A673 (cell line): Measurements from ENCODE around the gene EPB41.

ENCODE experiments used
- CTCF ChIP-seq: fragments of 300-800, 200-600 bp; sonication (generic); conservative IDR thresholded peaks from 2 replicates; pipeline ENCODE4 v1.5.1; 2017; ENCODE audit warnings: low read depth, mild to moderate bottlenecking, antibody characterized with exemption, low read length, moderate library complexity, mixed read lengths
- EZH2 ChIP-seq: fragments of 200-600 bp; sonication (generic); IDR thresholded peaks from 2 replicates; pipeline ENCODE4 v1.6.1; 2017; ENCODE audit warnings: borderline replicate concordance, low read depth, mild to moderate bottlenecking, mixed read lengths, antibody characterized with exemption, low read length; ENCODE audit not compliant: poor library complexity, severe bottlenecking

GRCh38 chr1:29123887-29124365, 209.6 kb downstream of the EPB41 start, which contains the start of gene TMEM200B:
- TF ChIP-seq CTCF (no peak), EZH2 (no peak)
